ENCODE results near the gene SPTBN1. TPM values are rescaled to one million over a fixed set of nuclear protein-coding genes. Genes with fewer than 3 reads are reported as not detected.

SPTBN1 gene
- total RNA-seq, 1 donor from 2014 or later: 983 TPM

DNA sequence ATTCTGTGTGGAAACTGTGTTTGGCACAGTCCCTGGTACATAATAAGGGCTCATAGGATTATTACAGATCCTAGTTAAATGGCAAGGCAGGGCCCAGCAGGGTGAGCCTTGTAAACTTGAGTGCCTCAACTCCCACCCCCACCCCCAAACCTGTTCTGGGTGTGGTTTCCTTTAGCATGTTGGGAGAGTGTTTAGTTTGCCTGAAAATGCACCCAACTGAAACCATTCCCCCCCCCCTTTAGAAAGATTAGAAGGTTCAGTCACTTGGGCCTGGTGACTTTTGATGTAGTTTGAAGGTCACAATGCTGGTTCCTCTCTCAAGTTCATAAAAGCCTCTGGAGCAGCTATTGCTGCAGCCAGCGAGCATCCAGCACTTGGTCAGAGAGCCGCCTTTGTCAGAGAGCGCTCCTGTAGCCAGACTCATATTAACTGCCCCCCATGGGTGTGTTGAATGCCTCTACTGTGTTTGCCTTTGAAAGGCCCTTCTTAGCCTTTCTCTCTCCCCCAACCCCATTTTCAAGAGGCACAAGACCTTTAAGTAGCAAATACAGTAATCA lies 113.7 kb downstream of the SPTBN1 start:
- Mint-ChIP-seq H3K27ac (ENCODE audit: unreplicated experiment) (no peak overlapping the region), H3K4me1 (ENCODE audit: unreplicated experiment) (peaks cover 72% of the 10 kb centered on the region), H3K36me3 (ENCODE audit: low read depth, unreplicated experiment) (peaks cover 32% of the 10 kb centered on the region), H3K27me3 (ENCODE audit: unreplicated experiment) (peaks cover 18% of the 10 kb centered on the region), H3K4me3 (ENCODE audit: unreplicated experiment) (peak overlapping the region; percentile 83), H3K9me3 (ENCODE audit: unreplicated experiment) (no peaks in the 10 kb centered on the region)
- no peak for DNase-seq (ENCODE audit: low spot score)
- TF ChIP-seq CTCF (IDR thresholded peaks at IDR 0.05; ENCODE audit: unreplicated experiment): no peak

GRCh38 chr2:54570321-54570855 lies 114.3 kb downstream of the SPTBN1 start:
- TF ChIP-seq CTCF (IDR thresholded peaks at IDR 0.05; ENCODE audit: unreplicated experiment): no peak
- Mint-ChIP-seq H3K4me3 (ENCODE audit: unreplicated experiment) (peak overlapping the region; percentile 83), H3K27me3 (ENCODE audit: unreplicated experiment) (peaks cover 20% of the 10 kb centered on the region), H3K9me3 (ENCODE audit: unreplicated experiment) (no peaks in the 10 kb centered on the region), H3K27ac (ENCODE audit: unreplicated experiment) (no peak overlapping the region), H3K36me3 (ENCODE audit: low read depth, unreplicated experiment) (peaks cover 36% of the 10 kb centered on the region), H3K4me1 (ENCODE audit: unreplicated experiment) (peaks cover 77% of the 10 kb centered on the region)
- DNase-seq (ENCODE audit: low spot score): no peak

DNA sequence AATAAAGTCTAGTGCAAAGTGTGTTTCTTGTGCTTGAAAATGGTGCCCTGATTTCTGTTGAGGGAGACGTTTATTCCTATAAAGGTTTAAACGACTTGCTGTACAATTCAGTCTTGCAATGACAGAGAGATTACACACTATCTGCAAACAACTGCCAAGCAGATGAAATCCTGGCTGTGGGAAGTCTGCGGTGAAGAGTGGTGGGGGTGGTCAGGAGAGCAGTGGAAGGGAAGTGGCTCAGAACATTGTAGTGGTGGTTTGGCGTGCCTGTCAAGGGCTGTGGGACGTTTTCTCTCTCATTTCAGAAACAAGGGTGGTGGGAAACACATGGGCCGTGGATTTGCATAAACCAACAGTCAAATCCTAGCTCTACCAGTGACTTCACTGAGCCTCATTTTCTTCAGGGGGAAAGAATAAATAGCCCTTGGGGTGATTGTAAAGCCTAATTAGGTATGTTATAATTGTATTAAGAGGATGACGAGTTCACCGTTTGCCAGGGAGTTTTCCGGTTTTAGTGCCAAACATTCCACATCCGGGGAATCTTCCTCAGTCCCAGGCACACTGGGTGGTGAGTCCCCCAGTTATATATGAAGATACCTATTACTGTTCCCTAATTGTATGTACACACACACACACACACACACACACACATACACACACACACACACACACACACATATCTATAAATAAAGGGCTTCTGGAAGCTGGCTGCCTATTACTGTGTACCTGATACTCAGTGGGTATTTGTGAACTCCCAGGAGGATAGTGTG lies 115.0 kb downstream of the SPTBN1 start:
- Mint-ChIP-seq H3K27me3 (ENCODE audit: unreplicated experiment) (peaks cover 21% of the 10 kb centered on the region), H3K27ac (ENCODE audit: unreplicated experiment) (peak overlapping the region; percentile 95), H3K9me3 (ENCODE audit: unreplicated experiment) (no peaks in the 10 kb centered on the region), H3K4me1 (ENCODE audit: unreplicated experiment) (peaks cover 78% of the 10 kb centered on the region), H3K4me3 (ENCODE audit: unreplicated experiment) (peak overlapping the region; percentile 77), H3K36me3 (ENCODE audit: low read depth, unreplicated experiment) (peaks cover 38% of the 10 kb centered on the region)
- no peak for DNase-seq (ENCODE audit: low spot score)
- TF ChIP-seq CTCF (IDR thresholded peaks at IDR 0.05; ENCODE audit: unreplicated experiment): no peak

DNA sequence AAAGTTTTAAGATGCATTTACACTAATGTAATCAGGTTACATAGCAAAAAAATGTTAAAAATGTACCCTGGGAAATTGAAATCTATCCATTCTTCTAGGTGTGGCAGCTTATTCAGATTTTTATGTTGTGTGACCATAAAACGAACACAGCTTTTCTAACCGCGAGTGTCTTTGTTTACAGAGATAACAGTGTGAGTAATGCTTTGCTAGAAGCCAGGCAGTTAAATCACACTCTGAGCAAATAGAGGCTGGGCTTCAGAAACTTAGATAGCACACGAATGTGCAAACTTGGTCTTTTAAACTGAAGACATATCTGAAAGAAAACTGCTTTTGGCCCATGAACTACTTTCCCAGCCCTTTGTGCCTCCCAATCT lies 116.1 kb downstream of the SPTBN1 start:
- Mint-ChIP-seq H3K27ac (ENCODE audit: unreplicated experiment) (peak overlapping the region; percentile 84), H3K4me3 (ENCODE audit: unreplicated experiment) (peak overlapping the region; percentile 66), H3K27me3 (ENCODE audit: unreplicated experiment) (peaks cover 20% of the 10 kb centered on the region), H3K36me3 (ENCODE audit: low read depth, unreplicated experiment) (peaks cover 42% of the 10 kb centered on the region), H3K9me3 (ENCODE audit: unreplicated experiment) (no peaks in the 10 kb centered on the region), H3K4me1 (ENCODE audit: unreplicated experiment) (peaks cover 86% of the 10 kb centered on the region)
- TF ChIP-seq CTCF (IDR thresholded peaks at IDR 0.05; ENCODE audit: unreplicated experiment): no peak
- no peak for DNase-seq (ENCODE audit: low spot score)

All from endothelial cell (in vitro differentiated cells).